GM12878 (cell line): ENCODE data around the gene PPM1J.

Source experiments
- CEBPB ChIP-seq, 2 experiments: fragments of 150-350 bp in 1 of 2; IDR thresholded peaks; 2 replicates each; pipeline ENCODE4 v1.6.1; 2012 to 2014; ENCODE audit warnings: low read depth in 2 of 2, low read length in 2 of 2, borderline replicate concordance in 1 of 2, inconsistent platforms in 1 of 2
- EGR1 ChIP-seq, 2 experiments: IDR thresholded peaks; 1 replicate in 1 of 2; 2 replicates in 1 of 2; pipeline ENCODE4 v1.6.1; 2011 to 2012; ENCODE audit warnings: low read depth in 2 of 2, low read length in 2 of 2, borderline replicate concordance in 1 of 2, mild to moderate bottlenecking in 1 of 2, moderate library complexity in 1 of 2
- MXI1 ChIP-seq: fragments of 150-350 bp; IDR thresholded peaks from 2 replicates; pipeline ENCODE4 v1.6.1; 2011; ENCODE audit warnings: low read depth, mild to moderate bottlenecking, inconsistent platforms, low read length, improper control_type of control experiment
- NFIC ChIP-seq: IDR thresholded peaks from 2 replicates; pipeline ENCODE4 v1.6.1; 2012; ENCODE audit warnings: low read depth, mild to moderate bottlenecking, inconsistent platforms, low read length, moderate library complexity
- NFYB ChIP-seq: IDR thresholded peaks from 2 replicates; pipeline ENCODE4 v1.6.1; 2011; ENCODE audit warnings: low read depth, mild to moderate bottlenecking, low read length, improper control_type of control experiment, moderate library complexity; ENCODE audit not compliant: insufficient read depth
- TAF1 ChIP-seq: IDR thresholded peaks from 2 replicates; pipeline ENCODE4 v1.6.1; 2011; ENCODE audit warnings: mild to moderate bottlenecking, low read depth, low read length, borderline replicate concordance
- YY1 ChIP-seq: IDR thresholded peaks from 2 replicates; pipeline ENCODE4 v1.6.1; 2011; ENCODE audit warnings: low read depth, mild to moderate bottlenecking, low read length
- TF ChIP-seq, protein P1 (sequence below): fragments of 450-650 bp; IDR thresholded peaks from 2 replicates; pipeline ENCODE4 v1.6.1; 2017; ENCODE audit warnings: mild to moderate bottlenecking, moderate library complexity
- TF ChIP-seq, protein P2 (sequence below), 3 experiments: IDR thresholded peaks in 2 of 3; conservative IDR thresholded peaks in 1 of 3; 2 replicates each; pipeline ENCODE4 v1.5.1; 2011; ENCODE audit warnings: low read depth in 3 of 3, low read length in 3 of 3, mild to moderate bottlenecking in 3 of 3, control low read depth in 2 of 3, moderate library complexity in 2 of 3, inconsistent platforms in 1 of 3, mixed read lengths in 1 of 3; ENCODE audit not compliant: control insufficient read depth in 2 of 3, insufficient read depth in 1 of 3; ENCODE audit errors: extremely low read depth in 1 of 3
- TF ChIP-seq, protein P3 (sequence below): fragments of 450-650 bp; formaldehyde crosslinking; IDR thresholded peaks from 2 replicates; pipeline ENCODE4 v1.4.0; 2020; ENCODE audit warnings: mild to moderate bottlenecking, moderate library complexity

DNA sequence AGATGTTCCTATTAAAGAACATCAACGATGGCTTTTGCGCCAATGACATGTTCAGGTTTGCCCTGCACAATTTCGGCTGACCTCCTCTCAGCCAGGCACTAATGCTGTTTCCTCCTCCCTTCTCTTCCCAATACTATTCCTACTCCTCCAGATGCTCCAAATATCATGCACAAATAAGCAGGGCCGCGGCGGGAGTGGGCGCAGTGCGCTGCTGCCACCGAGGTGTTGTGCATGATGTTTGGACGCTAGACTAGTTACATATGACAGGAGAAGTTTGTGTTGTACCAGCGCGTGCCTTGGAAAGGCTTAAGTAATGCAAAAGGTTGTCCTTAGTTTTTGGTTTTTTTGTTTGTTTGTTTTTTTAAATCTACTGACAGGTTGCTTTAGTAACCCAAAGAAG is 33.3 kb upstream of the PPM1J start:
- TF ChIP-seq EGR1 (IDR thresholded peaks at IDR 0.05; ENCODE audit: borderline replicate concordance in 1 of 2, low read depth in 2 of 2, low read length in 2 of 2) (no peak), NFYB (no peak), YY1 (no peak), NFIC (no peak), MXI1 (no peak), CEBPB (IDR thresholded peaks at IDR 0.05; ENCODE audit: borderline replicate concordance in 1 of 2, low read depth in 2 of 2, low read length in 2 of 2) (no peak), TAF1 (no peak)
- TF ChIP-seq, protein P1, sequence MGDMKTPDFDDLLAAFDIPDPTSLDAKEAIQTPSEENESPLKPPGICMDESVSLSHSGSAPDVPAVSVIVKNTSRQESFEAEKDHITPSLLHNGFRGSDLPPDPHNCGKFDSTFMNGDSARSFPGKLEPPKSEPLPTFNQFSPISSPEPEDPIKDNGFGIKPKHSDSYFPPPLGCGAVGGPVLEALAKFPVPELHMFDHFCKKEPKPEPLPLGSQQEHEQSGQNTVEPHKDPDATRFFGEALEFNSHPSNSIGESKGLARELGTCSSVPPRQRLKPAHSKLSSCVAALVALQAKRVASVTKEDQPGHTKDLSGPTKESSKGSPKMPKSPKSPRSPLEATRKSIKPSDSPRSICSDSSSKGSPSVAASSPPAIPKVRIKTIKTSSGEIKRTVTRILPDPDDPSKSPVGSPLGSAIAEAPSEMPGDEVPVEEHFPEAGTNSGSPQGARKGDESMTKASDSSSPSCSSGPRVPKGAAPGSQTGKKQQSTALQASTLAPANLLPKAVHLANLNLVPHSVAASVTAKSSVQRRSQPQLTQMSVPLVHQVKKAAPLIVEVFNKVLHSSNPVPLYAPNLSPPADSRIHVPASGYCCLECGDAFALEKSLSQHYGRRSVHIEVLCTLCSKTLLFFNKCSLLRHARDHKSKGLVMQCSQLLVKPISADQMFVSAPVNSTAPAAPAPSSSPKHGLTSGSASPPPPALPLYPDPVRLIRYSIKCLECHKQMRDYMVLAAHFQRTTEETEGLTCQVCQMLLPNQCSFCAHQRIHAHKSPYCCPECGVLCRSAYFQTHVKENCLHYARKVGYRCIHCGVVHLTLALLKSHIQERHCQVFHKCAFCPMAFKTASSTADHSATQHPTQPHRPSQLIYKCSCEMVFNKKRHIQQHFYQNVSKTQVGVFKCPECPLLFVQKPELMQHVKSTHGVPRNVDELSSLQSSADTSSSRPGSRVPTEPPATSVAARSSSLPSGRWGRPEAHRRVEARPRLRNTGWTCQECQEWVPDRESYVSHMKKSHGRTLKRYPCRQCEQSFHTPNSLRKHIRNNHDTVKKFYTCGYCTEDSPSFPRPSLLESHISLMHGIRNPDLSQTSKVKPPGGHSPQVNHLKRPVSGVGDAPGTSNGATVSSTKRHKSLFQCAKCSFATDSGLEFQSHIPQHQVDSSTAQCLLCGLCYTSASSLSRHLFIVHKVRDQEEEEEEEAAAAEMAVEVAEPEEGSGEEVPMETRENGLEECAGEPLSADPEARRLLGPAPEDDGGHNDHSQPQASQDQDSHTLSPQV, result no peak
- TF ChIP-seq, protein P2, sequence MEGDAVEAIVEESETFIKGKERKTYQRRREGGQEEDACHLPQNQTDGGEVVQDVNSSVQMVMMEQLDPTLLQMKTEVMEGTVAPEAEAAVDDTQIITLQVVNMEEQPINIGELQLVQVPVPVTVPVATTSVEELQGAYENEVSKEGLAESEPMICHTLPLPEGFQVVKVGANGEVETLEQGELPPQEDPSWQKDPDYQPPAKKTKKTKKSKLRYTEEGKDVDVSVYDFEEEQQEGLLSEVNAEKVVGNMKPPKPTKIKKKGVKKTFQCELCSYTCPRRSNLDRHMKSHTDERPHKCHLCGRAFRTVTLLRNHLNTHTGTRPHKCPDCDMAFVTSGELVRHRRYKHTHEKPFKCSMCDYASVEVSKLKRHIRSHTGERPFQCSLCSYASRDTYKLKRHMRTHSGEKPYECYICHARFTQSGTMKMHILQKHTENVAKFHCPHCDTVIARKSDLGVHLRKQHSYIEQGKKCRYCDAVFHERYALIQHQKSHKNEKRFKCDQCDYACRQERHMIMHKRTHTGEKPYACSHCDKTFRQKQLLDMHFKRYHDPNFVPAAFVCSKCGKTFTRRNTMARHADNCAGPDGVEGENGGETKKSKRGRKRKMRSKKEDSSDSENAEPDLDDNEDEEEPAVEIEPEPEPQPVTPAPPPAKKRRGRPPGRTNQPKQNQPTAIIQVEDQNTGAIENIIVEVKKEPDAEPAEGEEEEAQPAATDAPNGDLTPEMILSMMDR (IDR thresholded peaks at IDR 0.05 in 2 of 3, conservative IDR thresholded peaks at IDR 0.05 in 1 of 3; ENCODE audit: control insufficient read depth in 2 of 3, extremely low read depth in 1 of 3, insufficient read depth in 1 of 3, low read depth in 3 of 3, low read length in 3 of 3), result no peak
- TF ChIP-seq, protein P3, sequence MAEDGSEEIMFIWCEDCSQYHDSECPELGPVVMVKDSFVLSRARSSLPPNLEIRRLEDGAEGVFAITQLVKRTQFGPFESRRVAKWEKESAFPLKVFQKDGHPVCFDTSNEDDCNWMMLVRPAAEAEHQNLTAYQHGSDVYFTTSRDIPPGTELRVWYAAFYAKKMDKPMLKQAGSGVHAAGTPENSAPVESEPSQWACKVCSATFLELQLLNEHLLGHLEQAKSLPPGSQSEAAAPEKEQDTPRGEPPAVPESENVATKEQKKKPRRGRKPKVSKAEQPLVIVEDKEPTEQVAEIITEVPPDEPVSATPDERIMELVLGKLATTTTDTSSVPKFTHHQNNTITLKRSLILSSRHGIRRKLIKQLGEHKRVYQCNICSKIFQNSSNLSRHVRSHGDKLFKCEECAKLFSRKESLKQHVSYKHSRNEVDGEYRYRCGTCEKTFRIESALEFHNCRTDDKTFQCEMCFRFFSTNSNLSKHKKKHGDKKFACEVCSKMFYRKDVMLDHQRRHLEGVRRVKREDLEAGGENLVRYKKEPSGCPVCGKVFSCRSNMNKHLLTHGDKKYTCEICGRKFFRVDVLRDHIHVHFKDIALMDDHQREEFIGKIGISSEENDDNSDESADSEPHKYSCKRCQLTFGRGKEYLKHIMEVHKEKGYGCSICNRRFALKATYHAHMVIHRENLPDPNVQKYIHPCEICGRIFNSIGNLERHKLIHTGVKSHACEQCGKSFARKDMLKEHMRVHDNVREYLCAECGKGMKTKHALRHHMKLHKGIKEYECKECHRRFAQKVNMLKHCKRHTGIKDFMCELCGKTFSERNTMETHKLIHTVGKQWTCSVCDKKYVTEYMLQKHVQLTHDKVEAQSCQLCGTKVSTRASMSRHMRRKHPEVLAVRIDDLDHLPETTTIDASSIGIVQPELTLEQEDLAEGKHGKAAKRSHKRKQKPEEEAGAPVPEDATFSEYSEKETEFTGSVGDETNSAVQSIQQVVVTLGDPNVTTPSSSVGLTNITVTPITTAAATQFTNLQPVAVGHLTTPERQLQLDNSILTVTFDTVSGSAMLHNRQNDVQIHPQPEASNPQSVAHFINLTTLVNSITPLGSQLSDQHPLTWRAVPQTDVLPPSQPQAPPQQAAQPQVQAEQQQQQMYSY (CRISPR knock-in tag), result no peak
